Measurements from ENCODE around the gene AKAP6. TPM values are rescaled to one million over a fixed set of nuclear protein-coding genes. Genes with fewer than 3 reads are reported as not detected.
A peak's percentile ranks its signal among the peaks of the same experiment; 100 is the strongest.
"Not testable (repeated sequence)": the region's sequence is repeated elsewhere in the genome, so short reads cannot be mapped to it uniquely, and the experiment has no call there.

Gene AKAP6
- total RNA-seq, 1 donor from 2014 or later, result 600 TPM

- peaks cover 4% of the 10 kb centered on the region for H3K27me3 Mint-ChIP-seq (ENCODE audit: unreplicated experiment)
- H3K4me1 Mint-ChIP-seq (ENCODE audit: low read depth, unreplicated experiment), result peaks cover 66% of the 10 kb centered on the region
- no peaks in the 10 kb centered on the region for H3K36me3 Mint-ChIP-seq (ENCODE audit: unreplicated experiment)
- H3K4me3 Mint-ChIP-seq (ENCODE audit: unreplicated experiment), result peak overlapping the region; percentile 68
- DNase-seq, result no peak
- TF ChIP-seq CTCF (IDR thresholded peaks at IDR 0.05; ENCODE audit: partially characterized antibody, unreplicated experiment), result no peak
- H3K27ac Mint-ChIP-seq (ENCODE audit: unreplicated experiment), result no peak overlapping the region
- H3K9me3 Mint-ChIP-seq (ENCODE audit: unreplicated experiment), result peaks cover 2% of the 10 kb centered on the region
These were observed 37.9 kb downstream of the AKAP6 start for GRCh38 chr14:32366986-32367385.

- peaks cover 2% of the 10 kb centered on the region for H3K9me3 Mint-ChIP-seq (ENCODE audit: unreplicated experiment)
- H3K27ac Mint-ChIP-seq (ENCODE audit: unreplicated experiment), result no peak overlapping the region
- H3K4me1 Mint-ChIP-seq (ENCODE audit: low read depth, unreplicated experiment), result peaks cover 63% of the 10 kb centered on the region
- DNase-seq, result no peak
- H3K36me3 Mint-ChIP-seq (ENCODE audit: unreplicated experiment), result no peaks in the 10 kb centered on the region
- peaks cover 4% of the 10 kb centered on the region for H3K27me3 Mint-ChIP-seq (ENCODE audit: unreplicated experiment)
- TF ChIP-seq CTCF (IDR thresholded peaks at IDR 0.05; ENCODE audit: partially characterized antibody, unreplicated experiment), result no peak
- peak overlapping the region; percentile 12 for H3K4me3 Mint-ChIP-seq (ENCODE audit: unreplicated experiment)
These were observed 38.4 kb downstream of the AKAP6 start for GRCh38 chr14:32367516-32367915.

- Mint-ChIP-seq H3K27me3 (ENCODE audit: unreplicated experiment) (peaks cover 6% of the 10 kb centered on the region), H3K36me3 (ENCODE audit: unreplicated experiment) (no peaks in the 10 kb centered on the region), H3K4me3 (ENCODE audit: unreplicated experiment) (peak overlapping the region; percentile 12), H3K9me3 (ENCODE audit: unreplicated experiment) (peaks cover 2% of the 10 kb centered on the region), H3K4me1 (ENCODE audit: low read depth, unreplicated experiment) (peaks cover 58% of the 10 kb centered on the region), H3K27ac (ENCODE audit: unreplicated experiment) (peak overlapping the region; percentile 5)
- TF ChIP-seq CTCF (IDR thresholded peaks at IDR 0.05; ENCODE audit: partially characterized antibody, unreplicated experiment), result no peak
- DNase-seq, result no peak
These were observed 39.0 kb downstream of the AKAP6 start for GRCh38 chr14:32368107-32368506.

- no peak for TF ChIP-seq CTCF (IDR thresholded peaks at IDR 0.05; ENCODE audit: partially characterized antibody, unreplicated experiment)
- H3K27ac Mint-ChIP-seq (ENCODE audit: unreplicated experiment), result no peak overlapping the region
- peaks cover 2% of the 10 kb centered on the region for H3K9me3 Mint-ChIP-seq (ENCODE audit: unreplicated experiment)
- peaks cover 40% of the 10 kb centered on the region for H3K4me1 Mint-ChIP-seq (ENCODE audit: low read depth, unreplicated experiment)
- DNase-seq, result no peak
- no peak overlapping the region for H3K4me3 Mint-ChIP-seq (ENCODE audit: unreplicated experiment)
- H3K27me3 Mint-ChIP-seq (ENCODE audit: unreplicated experiment), result peaks cover 6% of the 10 kb centered on the region
- no peaks in the 10 kb centered on the region for H3K36me3 Mint-ChIP-seq (ENCODE audit: unreplicated experiment)
These were observed 41.6 kb downstream of the AKAP6 start for GRCh38 chr14:32370714-32371113.

- Mint-ChIP-seq H3K9me3 (ENCODE audit: unreplicated experiment) (peaks cover under 1% of the 10 kb centered on the region), H3K36me3 (ENCODE audit: unreplicated experiment) (peaks cover 3% of the 10 kb centered on the region), H3K4me1 (ENCODE audit: low read depth, unreplicated experiment) (peaks cover 32% of the 10 kb centered on the region), H3K27me3 (ENCODE audit: unreplicated experiment) (peaks cover 4% of the 10 kb centered on the region), H3K27ac (ENCODE audit: unreplicated experiment) (no peak overlapping the region), H3K4me3 (ENCODE audit: unreplicated experiment) (no peak overlapping the region)
- DNase-seq, result no peak
- no peak for TF ChIP-seq CTCF (IDR thresholded peaks at IDR 0.05; ENCODE audit: partially characterized antibody, unreplicated experiment)
These were observed 43.1 kb downstream of the AKAP6 start for GRCh38 chr14:32372154-32372553.

GRCh38 chr14:32373174-32373573 is 44.1 kb downstream of the AKAP6 start:
- H3K27ac Mint-ChIP-seq (ENCODE audit: unreplicated experiment); H3K9me3 Mint-ChIP-seq (ENCODE audit: unreplicated experiment): not testable (repeated sequence)

More at GRCh38 chr14:32373174-32373573, 44.1 kb downstream of the AKAP6 start:
- not testable (repeated sequence) for H3K27me3 Mint-ChIP-seq (ENCODE audit: unreplicated experiment); H3K36me3 Mint-ChIP-seq (ENCODE audit: unreplicated experiment); DNase-seq
- Mint-ChIP-seq H3K4me1 (ENCODE audit: low read depth, unreplicated experiment) (peaks cover 30% of the 10 kb centered on the region), H3K4me3 (ENCODE audit: unreplicated experiment) (peak overlapping the region; percentile 63)

Measured in glutamatergic neuron (in vitro differentiated cells).